GM19463 (cell line): Measurements from ENCODE around the gene KCNMA1.
A peak's percentile ranks its signal among the peaks of the same experiment; 100 is the strongest.

ENCODE experiments used
- ATAC-seq: cut with Tn5 transposase; IDR thresholded peaks from one replicate; pipeline ENCODE4 v1.9.1; 2021; ENCODE audit warnings: mild to moderate bottlenecking, moderate library complexity; ENCODE audit not compliant: unreplicated experiment

The KCNMA1 gene

DNA sequence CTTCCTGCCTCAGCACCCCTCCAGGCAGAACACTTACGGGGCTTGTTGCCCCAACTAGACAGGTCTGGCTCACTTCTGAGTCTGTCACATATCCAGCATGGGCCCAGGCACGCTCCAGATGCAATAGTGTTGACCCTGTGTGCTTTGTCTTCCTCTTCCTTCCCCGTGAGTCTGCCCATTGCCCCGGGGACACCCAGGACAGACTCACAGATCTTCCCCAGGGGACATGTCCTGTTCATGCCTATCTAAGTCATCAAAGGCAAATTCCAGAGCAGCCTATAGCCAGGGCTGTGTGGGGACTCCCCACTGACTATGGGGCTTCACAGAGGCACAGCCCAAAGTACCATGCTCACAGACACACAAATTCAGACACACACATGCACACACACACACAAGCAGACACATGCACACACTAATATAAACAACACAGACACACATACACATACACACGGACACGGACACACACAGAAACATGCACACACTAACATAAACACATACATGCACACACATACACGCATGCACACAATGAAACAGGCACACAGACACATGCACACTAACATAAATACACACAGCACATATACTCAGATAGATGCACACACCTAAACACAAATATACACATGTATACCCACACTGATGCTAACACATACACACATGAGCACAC lies 175.8 kb downstream of the KCNMA1 start:
- peak; percentile 53 for ATAC-seq

DNA sequence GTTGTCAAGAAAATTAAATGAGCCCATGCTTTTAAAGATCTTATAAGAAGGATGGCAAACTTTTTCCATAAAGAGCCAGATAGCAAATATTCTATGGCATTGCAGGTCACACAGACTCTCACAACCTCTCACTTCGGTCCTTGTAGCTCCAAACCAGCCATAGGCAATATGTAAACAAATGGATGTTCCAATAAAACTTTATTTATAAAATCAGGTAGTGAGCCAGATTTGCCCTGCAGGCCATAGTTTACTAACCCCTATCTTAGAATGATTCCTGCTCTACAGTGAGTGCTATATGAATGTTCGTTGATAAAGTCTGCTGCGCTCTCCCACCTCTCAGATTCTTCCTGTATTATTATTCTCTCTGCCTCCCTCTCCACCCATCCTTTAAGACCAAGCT lies 177.7 kb downstream of the KCNMA1 start:
- no peak for ATAC-seq

DNA sequence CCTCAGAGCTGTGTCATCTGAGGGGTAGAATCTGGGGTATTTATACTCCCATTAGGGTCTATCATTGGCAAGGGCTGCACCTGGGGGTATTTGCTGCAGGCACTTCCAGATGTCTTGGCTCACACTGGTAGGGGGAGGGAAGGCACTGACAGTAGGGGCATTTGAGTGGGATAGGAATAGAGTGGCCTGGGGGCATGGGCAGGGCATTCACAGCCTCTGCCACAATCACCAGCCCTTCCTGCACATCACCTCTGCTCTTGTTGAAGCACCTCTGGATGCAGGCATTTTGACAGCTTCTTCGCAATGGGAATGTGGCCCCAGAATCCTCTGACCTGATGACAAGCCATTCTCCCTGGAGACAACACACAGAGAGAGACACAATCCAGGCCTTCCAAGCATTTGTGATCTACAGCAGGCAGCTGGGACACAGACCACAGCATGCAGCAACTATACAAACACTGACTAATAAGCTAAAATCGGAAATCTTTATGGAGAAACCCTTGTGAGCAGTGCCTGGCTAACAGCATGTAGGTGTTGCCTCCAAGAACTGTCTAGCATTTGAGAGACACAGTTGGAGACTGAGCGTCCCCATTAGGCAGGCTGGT lies 178.5 kb downstream of the KCNMA1 start:
- ATAC-seq, result no peak

DNA sequence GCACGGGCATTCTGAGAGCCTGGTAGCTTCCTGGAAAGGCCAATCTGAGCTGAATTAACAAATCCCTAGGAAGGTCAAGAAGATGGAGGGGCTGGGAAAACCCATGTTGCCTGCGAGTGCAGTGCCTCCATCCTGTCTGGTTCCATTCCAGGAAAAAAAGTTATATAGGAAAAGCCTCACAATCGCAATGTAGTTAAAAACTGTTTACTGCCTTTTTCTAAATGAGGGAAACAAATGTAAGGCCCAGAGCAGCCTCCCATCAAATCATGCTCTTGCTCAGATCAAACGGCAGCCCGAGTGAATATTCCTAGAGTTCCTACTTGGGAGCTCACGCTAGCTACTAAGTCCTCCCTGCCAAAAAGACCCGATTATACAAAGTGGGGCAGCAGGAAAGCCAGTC lies 179.9 kb downstream of the KCNMA1 start:
- no peak for ATAC-seq

DNA sequence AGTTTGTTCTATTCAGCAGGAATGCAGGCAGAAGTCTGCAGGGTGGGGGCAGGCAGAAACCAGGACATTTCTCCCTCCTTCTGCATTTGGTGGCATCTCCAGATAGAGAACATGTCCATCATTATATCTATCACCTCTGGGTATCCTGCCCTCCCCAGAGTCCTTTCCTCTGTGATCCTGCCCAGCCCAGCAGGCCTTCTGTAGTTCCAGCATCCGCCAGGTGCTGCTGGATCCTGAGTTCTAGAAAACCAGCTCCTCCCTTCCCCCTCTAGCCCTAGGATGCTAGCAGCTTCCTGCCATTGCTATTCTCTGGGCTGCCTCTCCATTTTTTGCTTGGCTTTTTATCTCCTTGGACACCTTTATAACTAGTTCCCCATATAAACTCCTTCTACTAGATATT lies 180.3 kb downstream of the KCNMA1 start:
- ATAC-seq, result no peak

DNA sequence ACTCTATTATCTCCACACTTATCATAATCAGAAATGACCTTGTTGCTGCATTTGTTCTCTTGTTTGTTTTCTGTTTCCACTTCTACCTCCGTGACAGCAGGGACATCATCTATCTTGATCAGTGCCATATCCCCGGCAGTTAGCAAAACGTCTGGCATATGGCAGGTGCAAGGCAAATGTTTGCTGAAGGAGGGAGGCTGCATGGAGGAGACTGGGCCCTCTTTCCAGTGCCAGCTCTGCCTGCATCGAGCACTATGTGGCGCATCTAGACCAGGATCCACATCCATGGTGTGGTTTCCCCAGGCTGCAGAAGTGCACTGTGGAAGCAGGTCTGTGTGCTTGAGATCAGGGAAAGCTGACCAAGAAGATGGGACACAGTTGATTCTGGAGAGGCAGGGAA lies 181.2 kb downstream of the KCNMA1 start:
- no peak for ATAC-seq

DNA sequence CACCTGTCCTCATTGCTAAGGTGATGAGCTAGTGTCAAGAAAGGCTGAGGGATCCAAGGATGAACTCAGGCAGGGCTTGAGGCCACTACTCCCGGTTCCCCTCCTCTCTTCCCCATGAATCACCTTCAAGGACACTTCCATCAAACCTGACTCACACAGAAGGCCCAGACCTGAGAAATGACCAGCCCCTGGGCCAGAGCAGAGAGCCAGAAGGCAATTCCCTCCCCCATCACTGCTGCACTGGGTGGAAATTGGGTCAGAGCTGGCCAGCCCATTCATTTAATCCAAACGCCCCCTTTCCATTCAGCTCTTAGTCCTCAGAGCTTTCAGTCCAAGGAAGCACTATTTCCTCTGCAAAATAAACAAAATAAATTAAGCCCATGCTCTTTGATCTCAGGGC lies 182.0 kb downstream of the KCNMA1 start:
- ATAC-seq, result no peak

DNA sequence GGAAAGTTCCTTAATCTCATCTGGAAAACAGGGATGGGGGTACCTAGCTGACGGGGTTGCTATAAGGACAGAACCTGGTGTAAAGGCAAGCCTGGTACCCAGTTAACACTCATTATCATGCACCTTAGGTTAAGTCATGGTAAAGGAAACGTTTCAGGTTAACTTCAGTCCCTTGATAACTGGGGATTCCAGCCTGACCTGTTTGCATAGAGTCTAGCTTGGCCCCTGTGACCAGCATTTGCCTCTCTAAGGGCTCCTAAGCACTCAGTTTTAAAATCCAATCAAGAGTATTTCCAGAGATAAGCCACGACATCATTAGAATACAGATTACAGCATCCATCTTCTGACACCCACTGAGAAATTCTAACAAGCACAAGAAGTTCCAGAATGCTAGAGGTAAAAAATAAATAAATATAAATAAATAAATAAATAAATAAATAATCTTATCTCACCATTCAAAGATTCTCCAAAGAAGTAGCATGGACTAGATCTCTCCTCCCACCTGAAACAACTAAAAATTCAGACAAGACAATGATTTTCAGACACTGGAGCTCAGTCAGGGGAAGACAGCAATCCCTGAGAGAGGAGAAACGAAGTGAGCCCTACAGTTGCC lies 184.6 kb downstream of the KCNMA1 start:
- no peak for ATAC-seq

DNA sequence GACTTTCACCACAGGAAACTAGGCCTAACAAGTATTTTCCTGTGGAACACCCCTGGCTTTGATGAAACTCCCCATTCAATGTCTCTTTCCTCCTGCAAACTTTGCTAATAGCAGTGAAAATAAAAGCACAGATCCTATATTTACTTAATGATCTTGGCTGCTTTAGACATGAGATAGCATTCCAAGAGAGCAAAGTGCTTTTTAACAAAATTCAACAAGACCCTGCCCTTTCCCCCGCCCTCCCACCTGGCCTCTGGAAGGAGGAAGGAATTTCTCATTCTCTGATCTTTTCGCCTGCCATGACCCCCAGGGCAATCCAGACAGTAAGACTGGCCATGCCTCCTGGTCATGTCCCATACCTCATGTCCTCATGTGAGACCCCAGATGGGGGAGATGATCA lies 185.7 kb downstream of the KCNMA1 start:
- ATAC-seq, result no peak

DNA sequence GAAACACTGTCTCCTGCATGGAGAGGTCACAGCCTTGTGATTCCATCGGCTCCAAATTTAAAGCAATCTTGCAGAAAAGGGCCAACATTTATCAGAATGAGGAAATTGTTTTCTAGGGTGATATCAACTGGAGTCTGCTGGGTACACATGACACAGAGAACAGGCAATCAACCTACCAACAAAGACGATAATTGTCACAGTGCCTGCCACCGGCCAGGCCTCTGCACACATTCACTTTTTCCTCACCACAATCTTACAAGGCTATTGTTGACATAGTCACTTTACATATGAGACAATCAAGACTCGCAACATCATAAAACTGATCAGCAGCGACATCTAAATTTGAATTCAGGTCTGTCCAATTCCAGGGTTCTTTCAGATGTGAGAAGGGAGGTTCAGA lies 189.4 kb downstream of the KCNMA1 start:
- no peak for ATAC-seq

DNA sequence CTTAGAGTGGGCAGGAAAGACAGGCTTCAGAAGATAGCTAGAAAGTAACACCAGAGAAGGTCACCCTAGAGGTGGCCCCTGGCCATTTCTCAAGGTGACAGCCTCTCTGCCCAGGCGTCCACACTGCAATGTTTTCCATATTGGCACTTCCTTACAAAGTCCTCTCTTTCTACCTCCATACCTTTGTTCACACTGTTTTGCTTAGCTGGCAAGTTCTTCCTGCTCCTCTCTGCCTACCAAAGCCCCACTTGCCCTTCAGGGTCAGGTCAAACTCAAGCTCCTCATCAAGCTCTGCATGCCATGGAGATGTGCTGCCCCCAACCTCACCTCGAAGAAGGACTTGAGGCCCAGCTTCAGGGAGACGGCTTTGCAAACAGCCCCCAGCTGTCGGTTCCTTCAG lies 190.9 kb downstream of the KCNMA1 start:
- no peak for ATAC-seq

DNA sequence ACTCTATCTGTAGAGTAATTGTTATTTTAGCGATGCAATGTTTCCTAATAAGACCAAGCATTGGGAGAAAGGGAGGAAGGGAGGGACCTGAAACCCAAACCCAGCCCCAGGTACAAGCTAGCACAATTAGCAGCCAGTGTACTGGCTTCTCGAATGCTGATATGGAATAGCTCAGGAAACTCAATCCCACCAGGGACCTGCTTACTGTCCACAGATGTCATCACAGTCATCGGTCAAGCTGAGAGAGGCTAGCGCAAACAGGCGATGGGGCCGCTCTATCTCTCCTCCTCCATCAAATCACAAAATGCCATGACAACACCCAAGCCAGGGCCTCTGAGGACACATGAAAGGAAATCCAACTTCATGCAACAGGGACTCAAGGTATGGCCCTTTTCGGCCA lies 192.1 kb downstream of the KCNMA1 start:
- no peak for ATAC-seq

DNA sequence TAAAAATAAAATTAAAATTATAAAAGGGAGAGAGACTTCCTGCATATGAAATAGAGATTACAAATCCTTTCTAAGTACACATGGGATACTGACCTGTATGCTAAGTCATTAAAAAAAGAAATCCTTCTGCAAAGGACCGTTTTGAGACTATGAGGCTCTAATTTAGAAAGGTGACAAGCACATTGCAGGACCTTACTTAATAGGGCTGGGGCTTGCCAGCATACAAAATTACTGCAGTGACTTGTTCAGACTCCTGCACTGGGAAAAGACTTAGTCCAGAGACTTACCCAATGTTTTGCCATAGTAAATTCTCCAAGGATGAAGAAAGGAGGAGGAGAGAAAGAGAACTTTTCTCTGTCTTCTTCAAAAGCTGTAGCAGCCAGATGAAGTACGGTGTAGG lies 193.6 kb downstream of the KCNMA1 start:
- no peak for ATAC-seq

DNA sequence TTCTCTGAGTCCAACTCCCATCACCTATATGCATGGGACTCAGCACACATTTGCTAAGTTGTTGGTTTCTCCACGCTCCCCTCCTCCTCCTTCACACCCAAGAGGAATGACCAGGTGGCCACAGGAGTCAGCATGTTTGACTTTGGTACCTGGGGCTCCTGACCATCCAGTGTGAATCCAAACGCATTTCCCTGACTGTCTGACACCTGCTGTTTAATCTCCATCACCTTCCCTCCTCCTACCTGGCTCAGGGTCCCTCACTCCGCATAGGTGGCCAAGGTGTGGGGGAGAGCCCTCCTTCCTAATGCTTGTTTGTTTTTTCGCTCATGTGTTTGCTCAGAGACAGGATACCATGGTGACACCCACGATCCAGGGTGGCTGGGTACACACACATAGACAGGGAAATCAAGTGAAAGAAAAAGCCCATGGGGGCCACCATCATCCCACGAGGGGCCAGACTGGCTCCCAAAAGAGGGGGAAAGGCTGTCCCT lies 194.9 kb downstream of the KCNMA1 start:
- ATAC-seq, result no peak

DNA sequence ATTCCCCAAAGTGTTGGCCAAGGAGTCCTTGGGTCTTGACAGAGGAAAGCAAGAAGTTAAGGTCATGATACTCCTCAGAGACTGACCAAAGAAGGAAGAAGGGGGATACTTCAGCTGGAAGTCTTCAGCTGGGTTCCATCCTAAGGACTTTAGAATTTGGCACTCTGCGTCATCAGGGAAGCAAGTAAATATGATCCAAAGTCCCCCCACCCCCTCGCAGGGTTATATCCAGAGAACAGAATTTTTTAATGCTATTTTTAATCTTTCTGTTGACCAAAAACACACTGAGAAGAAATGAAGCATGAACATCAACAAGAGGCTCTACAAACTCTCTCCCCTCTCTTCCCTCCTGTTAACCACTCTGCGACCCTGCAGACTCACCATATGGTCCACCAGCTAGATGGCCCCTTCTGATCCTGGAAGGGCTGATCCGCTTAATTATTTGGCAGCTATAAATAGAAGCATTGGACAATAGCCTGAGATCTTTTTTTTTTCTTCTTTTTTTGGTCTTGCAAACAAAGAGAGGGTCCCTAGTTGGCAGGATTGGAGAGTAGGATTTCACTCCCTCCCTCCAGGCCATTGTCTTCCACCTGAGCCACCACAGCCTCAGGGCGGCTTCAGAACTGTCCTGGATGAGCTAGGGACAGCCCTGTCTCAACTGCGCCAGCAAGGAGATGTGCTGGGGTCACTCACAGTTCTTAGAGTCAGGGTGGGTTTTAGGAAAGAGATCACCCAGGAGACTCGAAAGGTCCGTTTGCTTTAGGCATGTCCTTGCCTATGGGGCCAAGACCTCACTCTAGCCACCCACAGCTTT lies 196.0 kb downstream of the KCNMA1 start:
- ATAC-seq, result no peak

DNA sequence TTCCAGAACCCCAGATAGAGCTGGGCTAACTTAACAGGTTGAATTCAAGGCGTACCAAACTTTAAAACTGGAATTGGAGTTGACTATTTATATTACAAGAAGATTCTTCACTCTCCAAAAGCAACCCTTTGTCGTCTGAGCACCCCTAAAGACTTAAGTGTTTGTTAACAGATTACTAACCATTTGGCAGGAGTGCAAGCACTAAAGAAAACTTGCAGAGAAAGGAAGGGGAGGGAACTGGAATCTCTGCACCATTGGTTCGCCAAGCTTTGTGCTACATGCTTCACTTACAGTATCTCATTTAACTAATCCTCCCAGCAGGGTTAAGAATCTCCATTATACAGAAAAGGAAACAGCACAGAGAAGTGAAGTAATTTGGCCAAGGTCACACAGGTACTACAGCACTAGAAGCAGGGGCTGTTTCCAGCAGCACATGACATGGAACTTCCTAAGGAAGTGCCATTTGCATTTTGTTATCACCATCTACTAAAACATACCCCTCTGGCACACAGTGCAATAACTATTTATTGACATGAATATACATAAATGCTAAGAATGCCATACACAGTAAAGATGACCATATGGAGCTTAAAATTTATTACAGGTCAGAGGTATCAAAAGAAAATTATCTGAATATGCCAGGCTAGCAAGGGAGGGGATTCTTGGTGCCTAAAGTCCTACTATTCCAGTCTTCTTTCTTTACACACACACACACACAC lies 201.2 kb downstream of the KCNMA1 start:
- ATAC-seq, result no peak

DNA sequence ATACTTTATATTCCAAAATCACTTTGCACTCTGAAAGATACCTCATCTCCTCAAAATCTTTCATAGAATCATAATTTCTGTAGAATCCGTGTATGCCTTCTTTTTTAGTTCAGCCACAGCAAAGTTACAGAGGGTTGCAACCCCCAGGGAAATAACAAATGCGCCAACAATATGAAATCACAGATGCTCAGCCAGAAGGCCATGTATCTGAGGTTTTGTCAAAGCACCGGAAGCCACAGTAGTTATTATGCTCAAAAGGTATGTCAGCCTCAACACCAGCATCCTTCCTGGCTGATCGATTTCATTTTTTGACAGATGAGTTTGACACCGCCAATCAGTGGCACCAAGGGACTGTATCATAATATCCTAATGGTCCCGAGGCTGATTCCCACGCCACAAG lies 204.1 kb downstream of the KCNMA1 start:
- no peak for ATAC-seq

DNA sequence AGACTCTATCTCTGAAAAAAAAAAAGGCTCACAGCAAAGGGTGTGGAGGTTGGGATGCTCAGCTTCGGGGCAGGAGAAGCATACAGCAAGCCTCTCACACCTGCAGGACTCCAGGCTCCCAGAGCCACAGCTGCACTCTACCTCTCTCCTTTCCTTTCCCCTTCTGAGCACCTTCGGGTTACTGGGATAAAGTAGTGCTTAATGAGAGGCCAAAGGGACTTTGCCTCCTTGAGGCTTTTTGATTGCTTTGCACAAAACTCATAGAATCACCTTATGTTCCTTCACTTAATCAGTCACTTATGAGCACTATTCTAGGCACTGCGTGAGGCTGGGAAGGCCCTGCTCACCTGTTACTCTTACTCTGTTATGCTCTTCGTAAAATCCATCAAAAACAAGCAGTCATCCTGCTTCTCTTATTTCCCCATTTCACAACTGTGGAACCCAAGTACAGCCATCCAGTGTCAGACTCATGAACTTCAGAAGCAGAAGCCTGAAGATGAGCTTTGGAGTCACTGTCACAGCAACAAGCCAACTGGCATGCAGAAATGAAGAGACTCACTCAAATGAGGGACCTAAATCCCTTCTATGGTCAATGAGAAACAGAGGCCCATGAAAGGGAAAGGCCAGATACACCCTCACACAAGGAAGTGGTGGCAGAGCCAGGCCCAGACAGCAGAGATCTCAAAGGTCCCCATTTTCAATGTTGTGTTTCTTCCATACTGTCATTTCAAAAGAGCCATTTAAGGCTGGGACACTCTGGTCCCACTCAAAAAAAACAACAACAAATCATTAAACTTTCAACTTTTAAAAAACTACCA lies 205.4 kb downstream of the KCNMA1 start:
- no peak for ATAC-seq

DNA sequence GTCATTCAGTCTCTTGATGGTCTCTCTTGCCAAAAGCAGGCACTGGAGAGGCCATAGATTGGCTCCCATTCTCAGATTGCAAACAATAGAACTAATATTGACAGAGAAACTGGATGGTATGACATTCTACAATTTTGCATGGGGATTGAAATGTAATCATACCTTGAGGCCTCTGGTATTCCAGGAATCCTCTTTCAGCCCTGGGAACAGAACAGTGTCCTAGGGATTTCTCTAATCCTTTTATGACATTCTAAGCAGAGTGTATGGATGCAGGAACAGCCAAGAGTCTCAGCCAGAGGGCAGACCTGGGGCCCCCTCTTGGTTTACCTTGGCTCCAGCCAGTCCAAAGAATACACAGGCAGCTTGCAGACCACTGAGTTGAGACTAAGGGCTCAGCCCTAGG lies 206.4 kb downstream of the KCNMA1 start:
- no peak for ATAC-seq

DNA sequence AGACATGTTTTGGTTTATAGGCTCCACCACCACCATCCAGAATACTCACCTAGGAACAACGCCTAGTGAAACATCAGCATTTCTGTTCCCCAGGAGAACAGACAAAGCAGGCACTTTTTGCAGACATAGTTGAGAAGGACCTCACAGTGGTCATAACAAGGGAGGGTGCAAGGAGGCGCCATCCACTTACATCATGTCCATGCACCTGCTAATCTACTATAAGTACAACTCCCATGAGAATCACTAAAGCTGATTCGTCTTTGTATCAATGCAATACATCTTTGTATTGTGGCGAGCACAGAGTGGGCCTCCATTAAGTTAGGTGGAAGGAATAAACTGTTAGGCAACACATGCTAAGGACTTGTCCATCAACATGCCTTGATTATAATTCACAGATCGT lies 207.1 kb downstream of the KCNMA1 start:
- ATAC-seq, result no peak
